Measurements from ENCODE around the gene STARD13.

DNA sequence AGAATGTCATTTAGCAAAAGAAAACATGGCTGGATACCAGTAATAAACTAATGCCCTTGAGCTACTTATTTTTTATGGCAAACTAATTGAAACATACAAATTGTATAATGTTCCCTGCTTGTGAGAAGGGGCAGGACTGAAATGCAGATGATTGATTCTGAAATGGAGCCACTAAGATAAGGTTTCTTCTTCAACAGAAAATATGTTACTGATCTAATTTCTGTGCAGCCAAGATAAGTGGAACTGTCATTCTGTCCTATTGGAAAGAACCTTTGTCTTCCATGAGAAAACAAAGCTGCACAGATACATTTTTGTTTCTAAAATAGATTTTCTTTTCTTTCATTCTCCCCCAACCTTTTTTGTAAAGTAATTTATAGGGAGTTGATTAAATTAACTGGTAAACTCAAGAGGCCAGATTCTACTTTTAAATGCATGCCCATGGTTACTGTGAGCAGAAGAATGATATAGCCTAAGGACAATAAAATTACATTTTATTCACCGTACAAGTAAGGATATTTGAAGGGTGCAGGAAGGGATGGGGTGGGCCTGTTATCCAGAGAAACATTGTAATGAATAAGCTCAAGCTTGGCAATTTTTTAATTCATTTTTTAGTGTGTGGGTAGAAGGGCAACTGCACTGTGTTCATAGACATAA lies 39.9 kb downstream of the STARD13 start:
- no peak for TF ChIP-seq EP300 (IDR thresholded peaks at IDR 0.05)
- TF ChIP-seq, protein P1, sequence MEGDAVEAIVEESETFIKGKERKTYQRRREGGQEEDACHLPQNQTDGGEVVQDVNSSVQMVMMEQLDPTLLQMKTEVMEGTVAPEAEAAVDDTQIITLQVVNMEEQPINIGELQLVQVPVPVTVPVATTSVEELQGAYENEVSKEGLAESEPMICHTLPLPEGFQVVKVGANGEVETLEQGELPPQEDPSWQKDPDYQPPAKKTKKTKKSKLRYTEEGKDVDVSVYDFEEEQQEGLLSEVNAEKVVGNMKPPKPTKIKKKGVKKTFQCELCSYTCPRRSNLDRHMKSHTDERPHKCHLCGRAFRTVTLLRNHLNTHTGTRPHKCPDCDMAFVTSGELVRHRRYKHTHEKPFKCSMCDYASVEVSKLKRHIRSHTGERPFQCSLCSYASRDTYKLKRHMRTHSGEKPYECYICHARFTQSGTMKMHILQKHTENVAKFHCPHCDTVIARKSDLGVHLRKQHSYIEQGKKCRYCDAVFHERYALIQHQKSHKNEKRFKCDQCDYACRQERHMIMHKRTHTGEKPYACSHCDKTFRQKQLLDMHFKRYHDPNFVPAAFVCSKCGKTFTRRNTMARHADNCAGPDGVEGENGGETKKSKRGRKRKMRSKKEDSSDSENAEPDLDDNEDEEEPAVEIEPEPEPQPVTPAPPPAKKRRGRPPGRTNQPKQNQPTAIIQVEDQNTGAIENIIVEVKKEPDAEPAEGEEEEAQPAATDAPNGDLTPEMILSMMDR (IDR thresholded peaks at IDR 0.05), result no peak
- no peak for TF ChIP-seq POLR2A (IDR thresholded peaks at IDR 0.05)
